OCI-LY1 (cell line): ENCODE results near the gene C3orf49.

ENCODE experiments used
- H2AFZ ChIP-seq: fragments of 200-600 bp; sonication (generic), shearing (Covaris generic); 2 replicates; pipeline ENCODE4 v1.6.0; 2014; ENCODE audit warnings: antibody characterized with exemption, mild to moderate bottlenecking, low read length
- H3F3A ChIP-seq: fragments of 200-600 bp; sonication (generic), shearing (Covaris generic); 2 replicates; pipeline ENCODE4 v1.6.0; 2014; ENCODE audit warnings: mild to moderate bottlenecking, antibody characterized with exemption, low read length, moderate library complexity; ENCODE audit not compliant: insufficient read depth
- H3K27ac ChIP-seq: fragments of 200-600 bp; sonication (generic); 2 replicates; pipeline ENCODE4 v1.5.1; 2014; ENCODE audit warnings: low read length, mixed run types, mild to moderate bottlenecking, low read depth; ENCODE audit not compliant: poor library complexity, severe bottlenecking
- H3K27me3 ChIP-seq: fragments of 200-600 bp; sonication (generic); 2 replicates; pipeline ENCODE4 v1.6.0; 2014; ENCODE audit warnings: antibody characterized with exemption, mild to moderate bottlenecking, low read length, moderate library complexity; ENCODE audit not compliant: insufficient read depth
- H3K36me3 ChIP-seq: fragments of 200-600 bp; sonication (generic); 2 replicates; pipeline ENCODE4 v1.6.1; 2014; ENCODE audit warnings: mild to moderate bottlenecking, antibody characterized with exemption, low read length, moderate library complexity, mixed read lengths; ENCODE audit not compliant: insufficient read depth
- H3K4me1 ChIP-seq: fragments of 200-600 bp; sonication (generic); 2 replicates; pipeline ENCODE4 v1.5.1; 2014; ENCODE audit warnings: mild to moderate bottlenecking, low read length, moderate library complexity; ENCODE audit not compliant: insufficient read depth, severe bottlenecking
- H3K4me2 ChIP-seq: fragments of 200-600 bp; sonication (generic), shearing (Covaris generic); 2 replicates; pipeline ENCODE4 v1.6.1; 2014; ENCODE audit warnings: low read length
- H3K4me3 ChIP-seq: fragments of 200-600 bp; sonication (generic); 2 replicates; pipeline ENCODE4 v1.5.1; 2014; ENCODE audit warnings: low read length, low read depth, mild to moderate bottlenecking, mixed read lengths; ENCODE audit not compliant: poor library complexity, severe bottlenecking
- H3K79me2 ChIP-seq: fragments of 200-600 bp; shearing (Covaris generic); 2 replicates; pipeline ENCODE4 v1.6.1; 2016; ENCODE audit warnings: mixed run types, low read length, mixed read lengths; ENCODE audit not compliant: insufficient read depth
- H3K9ac ChIP-seq: fragments of 200-600 bp; sonication (generic), shearing (Covaris generic); 2 replicates; pipeline ENCODE4 v1.6.1; 2014; ENCODE audit warnings: mild to moderate bottlenecking, low read length, mixed read lengths
- H3K9me2 ChIP-seq: fragments of 200-600 bp; sonication (generic), shearing (Covaris generic); 2 replicates; pipeline ENCODE4 v1.6.1; 2014; ENCODE audit warnings: low read depth, mild to moderate bottlenecking, low read length, mixed read lengths
- H3K9me3 ChIP-seq: fragments of 200-600 bp; shearing (Covaris generic); 2 replicates; pipeline ENCODE4 v1.6.1; 2014; ENCODE audit warnings: low read length, mixed read lengths
- H4K20me1 ChIP-seq: fragments of 200-600 bp; sonication (generic), shearing (Covaris generic); 2 replicates; pipeline ENCODE4 v1.6.0; 2016; ENCODE audit warnings: mild to moderate bottlenecking, low read length; ENCODE audit not compliant: insufficient read depth
- CTCF ChIP-seq: fragments of 200-600 bp; sonication (generic), shearing (Covaris generic); IDR thresholded peaks from 2 replicates; pipeline ENCODE4 v1.5.1; 2017; ENCODE audit warnings: mild to moderate bottlenecking, antibody characterized with exemption, low read length, moderate library complexity, mixed read lengths
- EZH2 ChIP-seq: fragments of 200-600 bp; sonication (generic), shearing (Covaris generic); IDR thresholded peaks from 2 replicates; pipeline ENCODE4 v1.8.0; 2017; ENCODE audit warnings: borderline replicate concordance, mixed run types, mild to moderate bottlenecking, antibody characterized with exemption, low read length, moderate library complexity, mixed read lengths

Gene C3orf49

GRCh38 chr3:63895422-63896189 is 76.5 kb downstream of the C3orf49 start:
- peaks cover 4% of the 10 kb centered on the region; the same call in 1 of the 2 replicates for H4K20me1 ChIP-seq
- peaks cover 35% of the 10 kb centered on the region for H3K79me2 ChIP-seq
- TF ChIP-seq CTCF (no peak), EZH2 (no peak)
- H3K27me3 ChIP-seq = no peaks in the 10 kb centered on the region
- peaks cover 5% of the 10 kb centered on the region for H3K4me1 ChIP-seq
- H3K4me3 ChIP-seq = no peak overlapping the region
- H3K27ac ChIP-seq = no peak overlapping the region
- no peak overlapping the region for H3K4me2 ChIP-seq
- no peak overlapping the region for H2AFZ ChIP-seq
- peaks cover 38% of the 10 kb centered on the region for H3K36me3 ChIP-seq
- H3K9me2 ChIP-seq = no peaks in the 10 kb centered on the region
- no peaks in the 10 kb centered on the region for H3K9me3 ChIP-seq
- no peaks in the 10 kb centered on the region for H3F3A ChIP-seq
- no peak overlapping the region for H3K9ac ChIP-seq

GRCh38 chr3:63896332-63897030 is 77.4 kb downstream of the C3orf49 start:
- TF ChIP-seq CTCF (no peak), EZH2 (no peak)
- H3K9me3 ChIP-seq = no peaks in the 10 kb centered on the region
- H3K9me2 ChIP-seq = no peaks in the 10 kb centered on the region
- H3K36me3 ChIP-seq = peaks cover 45% of the 10 kb centered on the region
- H3K4me3 ChIP-seq = no peak overlapping the region
- no peak overlapping the region for H3K27ac ChIP-seq
- peaks cover 5% of the 10 kb centered on the region for H3K4me1 ChIP-seq
- H3F3A ChIP-seq = no peaks in the 10 kb centered on the region
- no peak overlapping the region for H2AFZ ChIP-seq
- peaks cover 34% of the 10 kb centered on the region for H3K79me2 ChIP-seq
- no peak overlapping the region for H3K4me2 ChIP-seq
- peaks cover 4% of the 10 kb centered on the region; the same call in 1 of the 2 replicates for H4K20me1 ChIP-seq
- no peak overlapping the region for H3K9ac ChIP-seq
- no peaks in the 10 kb centered on the region for H3K27me3 ChIP-seq
